ENCODE data around the gene INSC.

INSC gene

GRCh38 chr11:15150507-15150906, 35.8 kb downstream of the INSC start:
- DNase-seq, result no peak

- no peak for DNase-seq
These were observed 38.5 kb downstream of the INSC start for GRCh38 chr11:15153231-15153630.

- DNase-seq, result no peak
These were observed 42.5 kb downstream of the INSC start for GRCh38 chr11:15157181-15157580.

- no peak for DNase-seq
These were observed 42.9 kb downstream of the INSC start for GRCh38 chr11:15157606-15158137.

- DNase-seq, result no peak
These were observed 43.8 kb downstream of the INSC start for GRCh38 chr11:15158351-15159015.

GRCh38 chr11:15159085-15159484, 44.4 kb downstream of the INSC start:
- no peak for DNase-seq

GRCh38 chr11:15161790-15162189, 47.1 kb downstream of the INSC start:
- DNase-seq, result no peak

- DNase-seq, result no peak
These were observed 48.4 kb downstream of the INSC start for GRCh38 chr11:15163136-15163535.

GRCh38 chr11:15166204-15166603, 51.5 kb downstream of the INSC start:
- DNase-seq, result no peak

GRCh38 chr11:15169815-15170551, 55.3 kb downstream of the INSC start:
- no peak for DNase-seq

GRCh38 chr11:15170698-15171097, 56.0 kb downstream of the INSC start:
- DNase-seq, result no peak

- DNase-seq, result no peak
These were observed 57.2 kb downstream of the INSC start for GRCh38 chr11:15171956-15172355.

GRCh38 chr11:15175831-15176230, 61.1 kb downstream of the INSC start:
- DNase-seq, result no peak

- DNase-seq, result no peak
These were observed 62.0 kb downstream of the INSC start for GRCh38 chr11:15176646-15177163.

- no peak for DNase-seq
These were observed 62.8 kb downstream of the INSC start for GRCh38 chr11:15177491-15177890.

GRCh38 chr11:15178214-15178613, 63.5 kb downstream of the INSC start:
- DNase-seq, result no peak

GRCh38 chr11:15179167-15179566, 64.4 kb downstream of the INSC start:
- DNase-seq, result no peak

GRCh38 chr11:15180212-15180792, 65.6 kb downstream of the INSC start:
- DNase-seq, result no peak

GRCh38 chr11:15182372-15182771, 67.6 kb downstream of the INSC start:
- DNase-seq, result no peak

- DNase-seq, result no peak
These were observed 70.3 kb downstream of the INSC start for GRCh38 chr11:15185021-15185420.

GRCh38 chr11:15186146-15186545, 71.4 kb downstream of the INSC start:
- no peak for DNase-seq

GRCh38 chr11:15189189-15189588, 74.5 kb downstream of the INSC start:
- no peak for DNase-seq

GRCh38 chr11:15189641-15190365, 75.1 kb downstream of the INSC start:
- no peak for DNase-seq
